CD4-positive, CD25-positive, alpha-beta regulatory T cell (primary cell): ENCODE data around the gene AQP4. TPM values are rescaled to one million over a fixed set of nuclear protein-coding genes. Genes with fewer than 3 reads are reported as not detected.

Source experiments
- ATAC-seq, 2 donors: fragments of 150-1000 bp; cut with Tn5 transposase; one replicate each; pipeline ENCODE4 v1.10.0; 2021; ENCODE audit warnings: low read depth in 2 of 2, moderate number of reproducible peaks in 2 of 2, moderate library complexity in 1 of 2
- DNase-seq, 3 donors: peaks; one replicate each; pipeline versions ENCODE4 v3.0.0 to v3.0.0-alpha.2; 2012 to 2022; ENCODE audit warnings: mixed read lengths in 1 of 3
- H3K27ac ChIP-seq: one replicate; pipeline ENCODE4 v1.7.0; 2013; ENCODE audit warnings: mild to moderate bottlenecking, low read length; ENCODE audit not compliant: insufficient read depth, poor library complexity, severe bottlenecking
- H3K27me3 ChIP-seq: one replicate; pipeline ENCODE4 v1.7.0; 2013; ENCODE audit warnings: low read length; ENCODE audit not compliant: control insufficient read depth, insufficient read depth
- H3K36me3 ChIP-seq: one replicate; pipeline ENCODE4 v1.7.0; 2013; ENCODE audit warnings: mild to moderate bottlenecking, low read length, moderate library complexity; ENCODE audit not compliant: control insufficient read depth, insufficient read depth
- H3K4me1 ChIP-seq: 2 replicates; pipeline ENCODE4 v1.7.0; 2013; ENCODE audit warnings: mild to moderate bottlenecking, low read length; ENCODE audit not compliant: insufficient read depth, control insufficient read depth, poor library complexity, severe bottlenecking
- H3K4me3 ChIP-seq: one replicate; pipeline ENCODE4 v1.7.0; 2013; ENCODE audit warnings: low read depth, mild to moderate bottlenecking, low read length, moderate library complexity
- H3K9me3 ChIP-seq, 2 experiments: 1 replicate in 1 of 2; 2 replicates in 1 of 2; pipeline ENCODE4 v1.7.0; 2013; ENCODE audit warnings: low read length in 2 of 2, mild to moderate bottlenecking in 1 of 2, moderate library complexity in 1 of 2; ENCODE audit not compliant: control insufficient read depth in 2 of 2
- H3K27ac Mint-ChIP-seq, 3 donors: one replicate each; pipeline ENCODE4 v1.8.0; 2020 to 2022; ENCODE audit warnings: mild to moderate bottlenecking in 3 of 3, mixed read lengths in 3 of 3, moderate library complexity in 2 of 3
- H3K27me3 Mint-ChIP-seq: one replicate; pipeline ENCODE4 v1.8.0; 2022; ENCODE audit warnings: mild to moderate bottlenecking, mixed read lengths
- H3K36me3 Mint-ChIP-seq: one replicate; pipeline ENCODE4 v1.8.0; 2020; ENCODE audit warnings: mixed read lengths
- H3K4me1 Mint-ChIP-seq, 4 donors: one replicate each; pipeline ENCODE4 v1.8.0; 2020 to 2022; ENCODE audit warnings: mixed read lengths in 4 of 4, mild to moderate bottlenecking in 1 of 4
- H3K4me3 Mint-ChIP-seq, 4 donors: one replicate each; pipeline ENCODE4 v1.8.0; 2020 to 2022; ENCODE audit warnings: mild to moderate bottlenecking in 4 of 4, mixed read lengths in 4 of 4, moderate library complexity in 3 of 4
- H3K9me3 Mint-ChIP-seq, 7 donors: one replicate each; pipeline ENCODE4 v1.8.0; 2020 to 2022; ENCODE audit warnings: mixed read lengths in 7 of 7, mild to moderate bottlenecking in 3 of 7, moderate library complexity in 2 of 7
- polyA plus RNA-seq, 4 donors: library from polyadenylated mRNA; unstranded; fragments of 300-500 nt; fragmentation: Illumina TruSeq; gene quantifications; one replicate each; pipeline ENCODE4 v1.2.3, GENCODE V29; 2021
- total RNA-seq: library from RNA; stranded (reverse); gene quantifications from one replicate; pipeline ENCODE4 v1.2.3, GENCODE V29; 2022

The AQP4 gene, protein sequence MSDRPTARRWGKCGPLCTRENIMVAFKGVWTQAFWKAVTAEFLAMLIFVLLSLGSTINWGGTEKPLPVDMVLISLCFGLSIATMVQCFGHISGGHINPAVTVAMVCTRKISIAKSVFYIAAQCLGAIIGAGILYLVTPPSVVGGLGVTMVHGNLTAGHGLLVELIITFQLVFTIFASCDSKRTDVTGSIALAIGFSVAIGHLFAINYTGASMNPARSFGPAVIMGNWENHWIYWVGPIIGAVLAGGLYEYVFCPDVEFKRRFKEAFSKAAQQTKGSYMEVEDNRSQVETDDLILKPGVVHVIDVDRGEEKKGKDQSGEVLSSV
- total RNA-seq, result not detected
- not detected for polyA plus RNA-seq

DNA sequence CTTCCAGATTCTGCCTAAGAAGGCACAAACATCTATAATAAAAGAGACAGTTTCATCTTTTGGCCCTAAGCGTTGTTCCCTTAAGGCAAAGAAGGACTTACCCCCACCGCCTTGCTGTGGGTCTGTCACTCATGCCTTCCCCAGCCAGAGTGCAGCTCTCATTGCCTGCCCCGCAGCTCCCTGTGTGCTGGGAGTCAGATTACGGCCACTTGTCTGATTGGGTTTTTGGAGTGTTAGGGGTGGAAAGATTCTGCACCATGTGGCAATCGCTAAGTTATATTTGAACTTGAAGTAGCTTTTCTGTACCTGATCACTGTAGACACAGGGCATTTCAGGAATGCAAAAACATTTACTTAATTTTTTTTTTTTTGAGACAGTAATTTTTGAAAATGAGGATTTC, at the start of gene AQP4:
AQP4 (minus strand) TSS at position 151 of the 400 bp plus-strand sequence; CDS start at position 133, 18 bp downstream.
- Mint-ChIP-seq H3K9me3 (peaks cover 0 to 5% (median 2%) of the 10 kb centered on the region in 7 donors), H3K36me3 (no peaks in the 10 kb centered on the region), H3K4me1 (no peaks in the 10 kb centered on the region), H3K27ac (no peak within 1 kb of the TSS), H3K27me3 (no peaks in the 10 kb centered on the region), H3K4me3 (peak within 1 kb of the TSS in 1 of 4 donors; percentile 27)
- Histone ChIP-seq H3K27me3 (no peaks in the 10 kb centered on the region), H3K4me1 (no peaks in the 10 kb centered on the region), H3K9me3 (no peaks in the 10 kb centered on the region), H3K4me3 (no peak within 1 kb of the TSS), H3K27ac (no peak within 1 kb of the TSS), H3K36me3 (no peaks in the 10 kb centered on the region)
- ATAC-seq, result no peak
- DNase-seq, result no peak

DNA sequence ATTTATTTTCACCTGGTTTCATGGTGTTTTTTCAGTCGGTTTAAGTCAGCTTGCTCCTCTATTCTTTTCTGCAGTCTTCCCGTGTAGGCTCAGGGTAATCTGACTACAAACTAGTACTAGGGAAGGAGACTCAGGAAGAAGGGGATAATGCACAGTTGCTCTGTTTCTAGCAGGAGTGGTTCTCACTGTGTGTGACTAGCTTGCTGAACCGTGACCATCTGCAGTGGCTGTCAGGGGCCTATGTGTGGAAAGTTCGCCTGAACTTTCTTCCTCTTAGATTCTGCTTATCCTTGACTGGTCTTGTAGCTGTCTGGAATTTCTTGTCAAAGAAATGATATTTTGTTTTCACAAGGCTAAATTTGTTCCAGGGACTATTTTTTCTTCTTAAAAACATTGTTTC, 46.3 kb upstream of the AQP4 start:
- Histone ChIP-seq H3K36me3 (no peaks in the 10 kb centered on the region), H3K4me1 (no peaks in the 10 kb centered on the region), H3K27me3 (no peaks in the 10 kb centered on the region), H3K4me3 (no peak overlapping the region), H3K27ac (no peak overlapping the region), H3K9me3 (peaks cover 0 to 6% of the 10 kb centered on the region in 2 experiments)
- ATAC-seq (no peak), DNase-seq (no peak)
- Mint-ChIP-seq H3K27me3 (no peaks in the 10 kb centered on the region), H3K36me3 (no peaks in the 10 kb centered on the region), H3K4me3 (no peak overlapping the region), H3K4me1 (no peaks in the 10 kb centered on the region), H3K9me3 (peaks cover 0 to 14% (median 5%) of the 10 kb centered on the region in 7 donors), H3K27ac (no peak overlapping the region)

DNA sequence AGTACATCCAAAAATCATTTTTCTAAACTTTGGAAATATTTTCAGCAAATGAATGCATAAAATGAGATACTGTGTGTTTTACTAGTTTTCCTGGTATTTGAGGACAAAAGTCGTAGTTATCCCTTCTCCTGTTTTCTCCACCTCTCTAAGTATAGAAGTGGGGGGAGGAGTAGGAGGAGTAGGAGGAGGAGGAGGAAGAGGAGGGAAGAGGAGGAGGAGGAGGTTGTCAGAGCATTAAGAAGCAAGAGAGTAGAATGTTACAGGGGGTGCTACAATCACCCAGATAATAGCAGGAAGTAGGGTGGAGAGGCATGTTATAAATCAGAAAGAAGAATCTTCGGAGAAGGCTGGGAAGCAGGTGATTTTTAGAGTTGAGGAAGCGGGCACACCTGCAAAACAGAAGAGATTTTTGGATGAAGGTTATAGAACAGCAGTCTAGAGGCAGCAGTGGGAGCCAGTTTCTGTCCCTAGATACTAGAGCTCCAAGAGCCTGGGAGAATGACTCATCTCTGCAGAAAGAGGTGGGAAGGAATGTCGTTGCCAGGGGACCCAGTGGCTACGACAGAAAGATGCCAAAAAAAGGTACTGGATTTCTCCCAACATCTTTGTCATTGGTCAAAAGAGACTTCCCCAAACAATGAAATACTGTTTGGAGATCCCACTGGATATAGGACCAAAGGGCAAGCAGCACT, 44.2 kb upstream of the AQP4 start:
- no peaks in the 10 kb centered on the region for H3K4me1 ChIP-seq

DNA sequence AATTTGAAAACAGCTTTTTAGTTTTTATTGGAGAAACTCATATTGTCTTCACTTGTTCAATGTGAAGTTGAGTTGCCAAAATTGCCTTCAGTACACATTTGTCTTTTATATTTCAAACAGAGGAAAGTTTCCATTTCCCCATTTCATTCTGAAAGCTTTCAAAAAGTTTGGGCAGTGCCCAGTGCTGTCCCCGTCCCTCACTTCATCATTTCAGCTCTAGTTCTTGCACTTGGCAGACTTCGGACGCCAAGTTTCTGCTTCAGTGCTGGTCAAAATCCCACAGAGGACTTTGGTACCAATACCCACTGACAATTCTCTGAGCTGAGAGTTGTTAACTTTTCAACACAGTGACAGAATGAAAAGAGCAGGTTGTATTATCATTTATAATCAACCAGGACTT, 43.4 kb upstream of the AQP4 start:
- Histone ChIP-seq H3K27me3 (no peaks in the 10 kb centered on the region), H3K27ac (no peak overlapping the region), H3K9me3 (peaks cover 0 to 6% of the 10 kb centered on the region in 2 experiments), H3K4me3 (no peak overlapping the region), H3K4me1 (no peaks in the 10 kb centered on the region), H3K36me3 (no peaks in the 10 kb centered on the region)
- ATAC-seq (no peak), DNase-seq (no peak)
- no peaks in the 10 kb centered on the region for H3K36me3 Mint-ChIP-seq
- no peak overlapping the region for H3K4me3 Mint-ChIP-seq
- no peak overlapping the region for H3K27ac Mint-ChIP-seq
- H3K4me1 Mint-ChIP-seq, result no peaks in the 10 kb centered on the region
- H3K27me3 Mint-ChIP-seq, result no peaks in the 10 kb centered on the region
- peaks cover 3 to 14% (median 5%) of the 10 kb centered on the region in 7 donors for H3K9me3 Mint-ChIP-seq

More for the DNA sequence above, 44.2 kb upstream of the AQP4 start:
- Histone ChIP-seq H3K4me3 (no peak overlapping the region), H3K9me3 (peaks cover 0 to 6% of the 10 kb centered on the region in 2 experiments), H3K27me3 (no peaks in the 10 kb centered on the region), H3K27ac (no peak overlapping the region), H3K36me3 (no peaks in the 10 kb centered on the region)
- no peak for DNase-seq
- Mint-ChIP-seq H3K36me3 (no peaks in the 10 kb centered on the region), H3K27me3 (no peaks in the 10 kb centered on the region), H3K27ac (no peak overlapping the region), H3K9me3 (peaks cover 0 to 16% (median 5%) of the 10 kb centered on the region in 7 donors), H3K4me1 (no peaks in the 10 kb centered on the region), H3K4me3 (no peak overlapping the region)
- no peak for ATAC-seq

DNA sequence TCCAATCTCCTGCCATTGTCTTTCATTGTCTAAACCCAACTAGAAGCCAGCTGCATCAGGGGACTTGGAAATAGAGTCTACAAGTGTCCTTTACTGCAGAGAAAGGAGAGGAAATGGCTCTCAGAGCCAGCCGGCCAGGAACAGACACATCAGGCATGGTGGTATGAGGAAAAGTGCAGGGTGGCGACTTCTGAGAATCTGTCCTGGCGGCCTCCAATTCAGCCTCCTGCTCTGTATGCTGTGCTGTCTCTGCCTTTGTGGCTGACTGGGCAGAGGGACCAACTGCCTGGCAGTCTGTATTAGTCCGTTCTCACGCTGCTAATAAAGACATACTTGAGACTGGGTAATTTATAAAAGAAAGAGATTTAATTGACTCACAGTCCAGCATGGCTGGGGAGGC, 36.8 kb upstream of the AQP4 start:
- Histone ChIP-seq H3K27me3 (no peaks in the 10 kb centered on the region), H3K9me3 (peaks cover 0 to 10% of the 10 kb centered on the region in 2 experiments), H3K4me3 (no peak overlapping the region), H3K4me1 (no peaks in the 10 kb centered on the region), H3K36me3 (no peaks in the 10 kb centered on the region), H3K27ac (no peak overlapping the region)
- ATAC-seq, result no peak
- no peak for DNase-seq
- no peaks in the 10 kb centered on the region for H3K36me3 Mint-ChIP-seq
- H3K27ac Mint-ChIP-seq, result no peak overlapping the region
- H3K4me3 Mint-ChIP-seq, result no peak overlapping the region
- H3K9me3 Mint-ChIP-seq, result peaks cover 0 to 24% (median 17%) of the 10 kb centered on the region in 7 donors
- no peaks in the 10 kb centered on the region for H3K27me3 Mint-ChIP-seq
- no peaks in the 10 kb centered on the region for H3K4me1 Mint-ChIP-seq

DNA sequence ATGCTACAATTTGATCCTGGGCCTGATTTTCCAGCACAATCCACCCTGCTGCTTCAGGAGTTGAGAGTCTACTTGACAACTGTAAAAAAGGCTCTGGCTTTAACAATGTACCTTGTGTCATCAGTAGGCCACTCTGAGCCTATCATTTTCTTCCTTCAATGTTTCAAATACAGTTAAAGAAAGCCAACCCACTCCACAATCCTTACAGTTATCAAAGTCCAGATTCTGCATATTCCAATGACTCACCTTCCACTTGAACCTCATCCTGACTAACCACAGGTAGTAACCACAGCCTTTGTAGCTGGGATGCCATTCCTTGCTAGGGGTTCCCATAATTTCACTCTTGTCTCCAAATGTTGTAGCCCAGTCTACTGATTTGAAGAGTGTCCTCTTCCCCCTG, 35.5 kb upstream of the AQP4 start:
- H3K36me3 Mint-ChIP-seq, result no peaks in the 10 kb centered on the region
- H3K9me3 ChIP-seq, result peaks cover 0 to 7% of the 10 kb centered on the region in 2 experiments
- no peak overlapping the region for H3K4me3 ChIP-seq
- peaks cover 0 to 18% (median 11%) of the 10 kb centered on the region in 7 donors for H3K9me3 Mint-ChIP-seq
- DNase-seq (no peak), ATAC-seq (no peak)
- no peak overlapping the region for H3K4me3 Mint-ChIP-seq
- H3K4me1 ChIP-seq, result no peaks in the 10 kb centered on the region
- H3K36me3 ChIP-seq, result no peaks in the 10 kb centered on the region
- H3K27ac ChIP-seq, result no peak overlapping the region
- H3K27me3 Mint-ChIP-seq, result no peaks in the 10 kb centered on the region
- H3K27ac Mint-ChIP-seq, result no peak overlapping the region
- no peaks in the 10 kb centered on the region for H3K27me3 ChIP-seq
- no peaks in the 10 kb centered on the region for H3K4me1 Mint-ChIP-seq

DNA sequence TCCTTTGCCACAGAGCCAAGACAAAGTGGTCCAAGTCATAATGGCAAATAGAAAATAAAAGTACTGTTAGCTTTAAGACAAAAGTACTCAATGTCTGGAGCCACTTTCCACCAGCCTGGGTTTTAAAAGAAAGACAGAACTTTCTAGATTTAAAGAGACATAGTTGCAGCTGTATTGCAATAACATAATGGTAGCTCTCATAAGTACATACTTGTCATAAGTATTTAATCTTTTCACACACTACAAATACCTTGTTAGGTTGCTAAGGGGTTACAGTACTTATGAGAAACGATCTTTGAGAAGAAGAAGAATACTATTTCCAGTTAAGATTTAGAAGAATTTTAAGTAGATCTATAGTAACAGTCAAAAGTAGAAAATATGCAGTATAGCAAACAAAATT, 28.9 kb upstream of the AQP4 start:
- no peaks in the 10 kb centered on the region for H3K27me3 Mint-ChIP-seq
- Histone ChIP-seq H3K27me3 (no peaks in the 10 kb centered on the region), H3K9me3 (no peaks in the 10 kb centered on the region), H3K36me3 (no peaks in the 10 kb centered on the region), H3K4me1 (no peaks in the 10 kb centered on the region), H3K4me3 (no peak overlapping the region), H3K27ac (no peak overlapping the region)
- H3K4me1 Mint-ChIP-seq, result peaks cover 0 to 4% (median 0%) of the 10 kb centered on the region in 4 donors
- ATAC-seq (no peak), DNase-seq (no peak)
- no peaks in the 10 kb centered on the region for H3K36me3 Mint-ChIP-seq
- H3K4me3 Mint-ChIP-seq, result no peak overlapping the region
- H3K9me3 Mint-ChIP-seq, result peaks cover under 1 to 6% (median 3%) of the 10 kb centered on the region in 7 donors
- H3K27ac Mint-ChIP-seq, result no peak overlapping the region
